Measurements from ENCODE around the gene CLN6.
"Not testable (repeated sequence)": the region's sequence is repeated elsewhere in the genome, so short reads cannot be mapped to it uniquely, and the experiment has no call there.

CLN6 gene

GRCh38 chr15:68252925-68253534 lies 23.5 kb upstream of the CLN6 start:
- peak; percentile 76 for DNase-seq

- no peak for DNase-seq
Observed at GRCh38 chr15:68249058-68249713, 19.7 kb upstream of the CLN6 start.

GRCh38 chr15:68244235-68244634 lies 14.7 kb upstream of the CLN6 start:
- DNase-seq: no peak

GRCh38 chr15:68241088-68241935 lies 11.8 kb upstream of the CLN6 start:
- no peak for DNase-seq

GRCh38 chr15:68239025-68239424 lies 9.5 kb upstream of the CLN6 start:
- DNase-seq: no peak

- no peak for DNase-seq
Observed at GRCh38 chr15:68235022-68235421, 5.5 kb upstream of the CLN6 start.

GRCh38 chr15:68234520-68234919 lies 5.0 kb upstream of the CLN6 start:
- DNase-seq: not testable (repeated sequence)

- DNase-seq: no peak
Observed at GRCh38 chr15:68234060-68234459, 4.5 kb upstream of the CLN6 start.

GRCh38 chr15:68232937-68233336 lies 3.4 kb upstream of the CLN6 start:
- no peak for DNase-seq

GRCh38 chr15:68232449-68232848 lies 2.9 kb upstream of the CLN6 start:
- DNase-seq: no peak

- no peak for DNase-seq
Observed at GRCh38 chr15:68231102-68231818, 1.7 kb upstream of the CLN6 start.

GRCh38 chr15:68230157-68231100 lies 901 bp upstream of the CLN6 start:
- peak; percentile 27 for DNase-seq

GRCh38 chr15:68228971-68229385 lies 550 bp downstream of the CLN6 start:
- DNase-seq: no peak

GRCh38 chr15:68228143-68228970 lies 1.2 kb downstream of the CLN6 start:
- DNase-seq: peak; percentile 38

- DNase-seq: no peak
Observed at GRCh38 chr15:68227643-68228142, 1.8 kb downstream of the CLN6 start.

GRCh38 chr15:68225442-68225841 lies 4.1 kb downstream of the CLN6 start:
- DNase-seq: not testable (repeated sequence)

GRCh38 chr15:68224546-68225250 lies 4.8 kb downstream of the CLN6 start:
- no peak for DNase-seq

- no peak for DNase-seq
Observed at GRCh38 chr15:68224108-68224507, 5.4 kb downstream of the CLN6 start.

- no peak for DNase-seq
Observed at GRCh38 chr15:68223171-68223570, 6.4 kb downstream of the CLN6 start.

GRCh38 chr15:68222432-68222743 lies 7.1 kb downstream of the CLN6 start:
- not testable (repeated sequence) for DNase-seq

Measured in EL (cell line).